Adrenal gland (tissue), 5 donors: ENCODE measurements around the gene SLC12A9.

Experiments
- POLR2A ChIP-seq, 2 donors: fragments of 450-650 bp; IDR thresholded peaks; one replicate each; pipeline ENCODE4 v1.6.1; 2017; ENCODE audit warnings: antibody characterized with exemption in 2 of 2, mild to moderate bottlenecking in 2 of 2, moderate library complexity in 1 of 2
- TF ChIP-seq, protein P1 (sequence below), 6 experiments: fragments of 450-650 bp in 4 of 6; fragments of 200-600 bp in 2 of 6; sonication (generic) in 1 of 6; IDR thresholded peaks; 1 replicate in 5 of 6; 2 replicates in 1 of 6; pipeline versions ENCODE4 v1.5.1 to v1.8.0; 2016 to 2021; ENCODE audit warnings: antibody characterized with exemption in 6 of 6, mild to moderate bottlenecking in 2 of 6, moderate library complexity in 1 of 6
- donor health status: DM: no; HTN: no; CAD: no.

DNA sequence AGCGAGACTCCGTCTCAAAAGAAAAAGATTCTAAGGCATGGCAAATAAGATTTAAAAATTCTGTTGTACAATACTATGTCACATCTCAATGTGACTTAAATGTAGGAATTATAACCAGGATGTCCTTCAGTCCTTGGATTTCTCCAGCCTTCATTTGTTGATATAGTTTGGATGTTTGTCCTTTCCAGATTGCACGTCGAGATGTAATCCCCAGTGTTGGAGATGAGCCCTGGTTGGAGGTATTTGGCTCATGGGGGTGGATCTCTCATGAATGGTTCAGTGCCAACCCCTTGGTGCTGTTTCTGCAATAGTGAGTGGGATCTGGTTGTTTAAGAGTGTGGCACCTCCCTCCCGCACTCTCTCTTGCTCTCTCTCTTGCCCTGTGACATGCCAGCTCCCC is 56.0 kb downstream of the SLC12A9 start:
- TF ChIP-seq, protein P1, sequence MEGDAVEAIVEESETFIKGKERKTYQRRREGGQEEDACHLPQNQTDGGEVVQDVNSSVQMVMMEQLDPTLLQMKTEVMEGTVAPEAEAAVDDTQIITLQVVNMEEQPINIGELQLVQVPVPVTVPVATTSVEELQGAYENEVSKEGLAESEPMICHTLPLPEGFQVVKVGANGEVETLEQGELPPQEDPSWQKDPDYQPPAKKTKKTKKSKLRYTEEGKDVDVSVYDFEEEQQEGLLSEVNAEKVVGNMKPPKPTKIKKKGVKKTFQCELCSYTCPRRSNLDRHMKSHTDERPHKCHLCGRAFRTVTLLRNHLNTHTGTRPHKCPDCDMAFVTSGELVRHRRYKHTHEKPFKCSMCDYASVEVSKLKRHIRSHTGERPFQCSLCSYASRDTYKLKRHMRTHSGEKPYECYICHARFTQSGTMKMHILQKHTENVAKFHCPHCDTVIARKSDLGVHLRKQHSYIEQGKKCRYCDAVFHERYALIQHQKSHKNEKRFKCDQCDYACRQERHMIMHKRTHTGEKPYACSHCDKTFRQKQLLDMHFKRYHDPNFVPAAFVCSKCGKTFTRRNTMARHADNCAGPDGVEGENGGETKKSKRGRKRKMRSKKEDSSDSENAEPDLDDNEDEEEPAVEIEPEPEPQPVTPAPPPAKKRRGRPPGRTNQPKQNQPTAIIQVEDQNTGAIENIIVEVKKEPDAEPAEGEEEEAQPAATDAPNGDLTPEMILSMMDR (IDR thresholded peaks at IDR 0.05), result no peak
- no peak for TF ChIP-seq POLR2A (IDR thresholded peaks at IDR 0.05)
